ENCODE data around the gene FREM2.

Gene FREM2

DNA sequence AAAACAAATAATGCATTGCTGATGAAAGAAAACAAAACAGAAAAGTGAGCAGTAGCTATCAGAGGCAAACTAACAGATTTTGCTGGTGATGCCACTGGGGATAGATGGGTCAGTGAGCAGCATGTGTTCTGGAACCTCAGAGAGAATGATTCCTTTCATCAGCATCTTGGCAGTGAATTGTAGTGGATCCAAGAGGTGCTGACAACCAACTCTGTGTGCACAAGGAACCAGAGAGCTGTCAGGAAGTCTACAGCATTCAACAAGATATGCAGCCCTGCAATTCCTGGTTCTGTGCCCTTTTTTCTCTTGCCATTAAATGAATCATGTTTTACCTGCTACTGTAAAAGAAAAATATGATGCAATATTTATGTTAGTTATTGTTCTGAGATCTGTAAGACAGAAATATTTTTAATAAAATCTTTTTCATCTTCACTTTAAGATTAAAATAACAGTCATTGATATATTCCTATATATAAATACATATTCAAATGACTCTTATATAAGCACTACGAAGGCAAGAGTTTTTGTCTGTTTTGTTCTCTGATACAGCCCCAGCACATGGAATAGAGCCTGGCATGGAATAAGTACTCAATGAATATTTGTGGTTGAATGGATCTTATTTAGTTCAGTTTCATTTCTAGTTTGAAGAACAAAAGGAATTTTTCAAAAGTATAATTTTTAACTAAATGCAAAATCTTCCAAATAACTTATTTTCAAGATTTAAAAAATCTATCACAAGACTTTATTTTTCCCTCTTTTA is 80.8 kb downstream of the FREM2 start:
- no peak for FAIRE-seq

DNA sequence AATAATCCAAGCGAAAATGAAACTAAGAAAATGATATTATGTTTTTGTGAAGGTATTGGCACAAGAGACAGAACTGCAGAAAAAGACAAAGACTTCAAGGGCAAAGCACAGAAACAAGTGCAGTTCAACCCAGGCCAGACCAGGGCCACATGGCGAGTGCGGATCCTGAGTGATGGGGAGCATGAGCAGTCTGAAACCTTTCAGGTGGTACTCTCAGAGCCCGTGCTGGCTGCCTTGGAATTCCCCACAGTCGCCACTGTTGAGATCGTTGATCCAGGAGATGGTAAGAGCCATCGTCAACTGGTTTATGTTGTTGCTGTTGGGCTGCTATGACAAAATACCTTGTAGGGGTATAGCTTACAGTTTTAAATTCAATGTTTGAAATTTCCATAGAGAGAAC is 82.6 kb downstream of the FREM2 start:
- no peak for FAIRE-seq

DNA sequence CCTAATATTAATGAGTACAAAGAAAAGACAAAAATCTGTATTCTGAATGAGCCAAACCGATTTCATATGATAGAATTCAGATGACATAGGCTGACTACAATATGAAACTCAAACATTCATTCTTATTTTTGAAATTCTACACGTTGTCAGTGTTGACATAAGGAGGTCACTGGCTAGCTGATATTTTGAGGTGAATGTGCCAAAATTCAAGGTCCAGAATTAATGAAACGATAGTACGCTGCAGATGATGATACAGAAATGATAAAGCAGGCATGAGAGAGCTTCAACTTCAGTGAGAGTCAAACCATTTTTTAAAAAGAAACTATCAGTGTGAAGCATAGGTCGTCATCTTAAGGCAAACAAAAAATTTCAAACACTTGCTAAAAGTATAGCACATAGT is 88.2 kb downstream of the FREM2 start:
- FAIRE-seq, result no peak

DNA sequence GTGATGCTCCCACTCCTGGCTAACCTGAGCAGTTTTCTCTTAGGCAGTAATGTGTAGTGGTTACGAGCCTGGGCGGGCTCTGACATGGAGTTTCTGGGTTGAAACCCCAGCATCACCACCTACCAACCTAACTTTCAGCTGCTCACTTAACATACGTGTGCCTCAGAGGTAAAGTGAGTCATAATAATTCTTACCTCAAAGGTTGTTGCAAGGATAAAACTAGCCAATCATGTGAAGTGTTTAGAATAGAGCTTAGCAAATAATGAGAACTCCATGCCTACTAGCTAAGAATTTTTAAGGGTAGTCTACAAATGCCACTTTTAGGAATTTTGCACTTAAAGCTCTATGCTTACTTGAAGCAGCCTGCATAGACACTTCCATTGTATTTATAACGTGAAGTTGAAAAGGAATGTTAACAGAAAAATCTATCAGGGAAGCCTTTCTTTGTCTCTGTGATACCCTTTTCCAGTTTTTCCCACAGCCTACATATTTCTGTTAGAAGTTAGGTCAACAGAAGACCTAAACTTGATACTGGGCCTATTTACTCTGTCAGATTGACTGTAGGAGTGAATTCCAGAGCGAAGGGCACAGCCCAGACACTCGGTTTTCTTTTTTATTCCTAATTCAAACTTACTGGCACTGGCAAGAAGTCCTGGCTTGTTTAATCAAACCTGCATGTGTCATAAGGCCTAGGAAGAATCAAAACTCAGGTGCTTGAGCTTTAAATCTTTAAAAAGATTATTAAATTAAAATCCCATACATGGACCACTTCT is 90.7 kb downstream of the FREM2 start:
- no peak for FAIRE-seq

DNA sequence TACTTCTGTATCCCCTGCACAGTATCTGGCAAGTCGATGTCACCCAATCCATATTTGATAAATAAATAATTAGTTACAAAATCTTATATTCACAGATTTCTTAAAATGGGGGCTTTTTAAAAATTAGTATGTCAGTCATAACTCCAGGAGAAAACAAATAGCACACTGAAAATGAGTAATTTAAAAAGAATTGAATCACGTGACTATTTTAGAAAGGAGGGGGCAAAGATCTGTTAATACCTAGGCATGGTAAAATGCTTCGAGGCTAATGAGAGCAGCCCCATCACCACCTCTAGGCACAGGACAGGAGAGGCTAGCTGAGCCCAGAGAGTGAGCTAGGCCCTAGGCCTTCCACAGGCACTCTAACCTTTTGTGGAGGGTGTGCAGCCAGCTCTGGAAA is 94.7 kb downstream of the FREM2 start:
- no peak for FAIRE-seq

DNA sequence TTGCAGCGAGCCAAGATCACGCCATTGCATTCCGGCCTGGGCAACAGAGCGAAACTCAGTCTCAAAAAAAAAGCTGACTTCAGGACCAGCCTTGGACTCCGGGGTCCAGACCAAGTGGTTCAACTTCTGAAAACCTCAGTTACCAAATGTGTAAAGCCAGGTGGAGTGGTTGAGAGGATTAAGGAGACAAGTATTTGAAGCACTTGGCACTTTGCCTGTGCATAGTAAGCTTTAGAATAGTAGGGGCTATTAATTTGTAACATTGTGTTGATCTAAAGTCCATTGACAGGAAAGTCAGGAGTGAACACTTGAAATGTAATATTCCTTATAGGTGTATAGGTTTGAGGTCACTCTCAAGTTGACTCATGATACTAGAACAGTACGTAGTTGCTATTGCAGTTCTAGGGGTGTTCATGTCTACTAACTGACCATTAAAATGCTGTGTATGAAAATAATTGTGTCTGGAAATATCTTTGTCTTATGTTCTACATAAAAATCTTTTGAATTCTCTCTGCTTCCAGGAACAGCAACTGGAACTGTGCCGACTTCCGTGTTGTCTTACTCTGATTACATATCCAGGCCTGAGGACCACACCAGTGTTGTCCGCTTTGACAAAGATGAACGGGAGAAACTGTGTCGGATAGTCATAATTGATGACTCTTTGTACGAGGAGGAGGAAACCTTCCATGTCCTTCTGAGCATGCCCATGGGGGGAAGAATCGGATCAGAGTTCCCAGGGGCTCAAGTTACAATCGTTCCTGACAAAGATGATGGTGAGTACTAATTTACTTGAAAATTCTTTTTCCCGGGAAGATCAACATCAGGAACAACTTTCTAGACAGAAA is 97.4 kb downstream of the FREM2 start:
- no peak for FAIRE-seq

DNA sequence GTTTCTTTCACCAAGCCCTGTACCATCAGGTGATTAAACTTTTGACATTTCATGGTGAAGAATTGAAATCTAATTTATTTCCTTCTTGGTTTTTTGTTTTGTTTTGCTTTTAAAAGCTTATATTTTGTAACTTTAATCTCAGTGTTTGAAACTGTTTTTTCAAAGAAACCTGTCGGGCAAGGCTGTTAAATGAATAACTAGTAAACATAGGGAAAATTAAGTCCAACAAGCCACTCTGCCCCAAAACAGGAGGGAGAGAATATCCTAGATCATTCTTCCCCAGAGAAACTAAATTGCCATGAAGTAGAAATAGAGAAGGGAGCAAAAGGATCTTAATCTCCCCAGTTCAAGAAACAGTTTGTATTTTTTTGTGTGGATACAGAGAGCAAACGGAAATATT is 98.2 kb downstream of the FREM2 start:
- no peak for FAIRE-seq

- no peak for FAIRE-seq
These were observed 98.6 kb downstream of the FREM2 start for GRCh38 chr13:38785490-38785889.

DNA sequence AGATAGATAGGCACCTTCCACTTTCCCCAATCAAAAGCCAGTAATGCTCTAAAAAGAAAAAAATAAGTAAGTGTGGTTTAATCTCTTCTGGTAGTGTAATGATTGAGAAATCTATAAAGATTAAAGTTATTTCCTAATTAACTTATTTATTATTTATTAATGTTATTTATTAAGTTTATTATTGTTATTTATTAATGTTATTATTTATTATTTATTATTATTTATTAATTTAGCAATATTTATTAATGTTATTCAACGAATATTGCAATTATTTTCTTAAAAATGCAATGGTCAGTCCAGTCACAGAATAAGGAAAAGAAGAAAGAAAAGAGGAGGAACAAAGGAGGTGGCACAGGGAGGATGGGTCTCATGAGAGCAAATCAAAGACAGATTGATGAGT is 100.7 kb downstream of the FREM2 start:
- FAIRE-seq, result peak; percentile 71

GRCh38 chr13:38796890-38797289 is 110.0 kb downstream of the FREM2 start:
- FAIRE-seq, result no peak

- FAIRE-seq, result no peak
These were observed 116.7 kb downstream of the FREM2 start for GRCh38 chr13:38803531-38803930.

GRCh38 chr13:38804061-38804460 is 117.2 kb downstream of the FREM2 start:
- FAIRE-seq, result no peak

DNA sequence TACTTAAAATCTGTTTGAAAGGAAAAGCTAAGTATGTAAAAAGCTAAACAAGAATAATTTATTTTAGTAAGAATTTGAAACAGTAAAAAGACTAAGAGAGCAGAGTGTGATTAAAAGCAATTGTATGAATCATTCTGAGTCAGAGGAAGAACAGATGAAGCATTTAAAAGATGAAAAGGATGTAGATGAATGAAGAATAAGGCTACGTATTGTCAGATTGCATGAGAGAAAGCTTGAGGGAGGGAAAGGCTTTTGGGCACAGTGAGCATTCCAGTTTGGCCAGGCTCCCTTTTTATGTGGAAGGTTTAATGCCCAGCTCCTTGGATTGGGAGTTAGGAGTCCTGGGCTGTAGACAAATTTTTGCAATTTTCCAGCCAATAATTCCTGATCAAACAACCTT is 117.7 kb downstream of the FREM2 start:
- no peak for FAIRE-seq

DNA sequence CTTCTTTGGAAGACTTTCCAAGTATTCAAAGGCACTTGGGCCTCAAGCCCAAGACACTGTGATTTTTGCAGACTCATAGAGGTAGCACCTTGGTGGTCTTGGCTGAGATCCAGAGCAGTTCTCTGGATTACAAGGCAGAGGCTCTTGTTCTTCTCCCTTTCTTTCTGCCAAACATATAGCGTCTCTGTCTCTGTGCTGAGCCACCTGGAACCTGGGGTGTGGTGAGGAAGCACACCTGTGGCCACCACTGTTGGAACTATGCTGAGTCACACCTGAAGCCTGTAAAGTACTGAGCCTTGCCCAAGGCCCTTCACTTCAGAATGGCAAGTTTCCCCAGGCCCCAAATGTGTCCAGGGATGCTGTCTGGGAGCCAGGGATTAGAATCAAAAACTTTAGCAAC is 127.5 kb downstream of the FREM2 start:
- no peak for FAIRE-seq

- FAIRE-seq, result no peak
These were observed 132.2 kb downstream of the FREM2 start for GRCh38 chr13:38819053-38819452.

DNA sequence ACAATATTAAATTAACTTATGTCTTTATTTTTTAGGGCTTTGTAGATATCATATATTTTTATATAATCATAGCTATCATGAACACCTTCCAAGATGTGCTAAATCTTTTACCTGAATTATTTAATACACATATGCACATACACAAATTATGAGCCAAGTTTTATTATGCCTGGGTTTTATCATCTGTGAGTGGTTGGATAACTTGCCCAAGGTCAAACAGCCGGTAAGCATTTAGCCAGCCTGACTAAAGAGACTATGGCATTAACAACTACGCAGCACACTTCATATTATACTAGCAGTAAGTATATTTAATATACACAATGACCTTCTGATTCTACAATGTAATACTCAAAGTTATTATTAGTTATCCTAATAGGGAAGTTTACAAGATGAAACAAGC is 132.7 kb downstream of the FREM2 start:
- FAIRE-seq, result no peak

DNA sequence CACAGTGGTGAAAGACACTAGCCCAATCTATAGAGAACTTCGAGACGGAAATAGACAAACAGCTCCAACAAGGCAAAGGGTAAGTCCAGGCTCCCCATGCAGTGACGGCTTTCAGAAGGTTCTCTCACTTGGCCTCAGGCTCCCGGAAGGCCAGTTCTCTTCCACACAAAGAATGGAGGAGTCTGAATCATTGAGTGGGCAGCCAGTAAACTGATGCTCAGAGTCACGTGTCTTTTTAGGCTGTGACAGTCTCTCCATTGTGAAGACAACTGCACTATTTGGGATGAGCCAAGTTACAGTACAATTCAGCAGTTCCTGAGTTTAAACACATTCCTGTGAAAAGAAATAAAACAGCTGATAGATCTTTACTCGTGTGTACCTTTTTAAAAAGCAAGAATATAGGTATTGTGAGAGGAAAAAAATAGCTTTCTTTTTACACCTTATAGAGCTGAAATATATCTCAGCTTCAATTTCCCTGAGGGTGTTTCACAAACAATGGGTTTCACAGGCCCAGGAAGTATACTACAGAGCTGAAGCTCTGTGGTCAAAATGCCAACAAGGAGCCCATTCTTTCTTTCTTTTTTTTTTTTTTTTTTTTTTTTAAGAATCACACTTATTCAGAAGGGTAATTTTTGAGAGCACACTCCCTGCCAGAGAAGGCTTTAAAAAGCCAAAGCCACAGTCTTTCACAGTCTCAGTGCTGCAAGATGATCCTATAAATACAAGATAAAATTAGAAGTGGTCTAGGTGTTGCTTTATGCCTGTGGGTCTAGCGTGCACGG is 135.1 kb downstream of the FREM2 start:
- FAIRE-seq, result no peak

DNA sequence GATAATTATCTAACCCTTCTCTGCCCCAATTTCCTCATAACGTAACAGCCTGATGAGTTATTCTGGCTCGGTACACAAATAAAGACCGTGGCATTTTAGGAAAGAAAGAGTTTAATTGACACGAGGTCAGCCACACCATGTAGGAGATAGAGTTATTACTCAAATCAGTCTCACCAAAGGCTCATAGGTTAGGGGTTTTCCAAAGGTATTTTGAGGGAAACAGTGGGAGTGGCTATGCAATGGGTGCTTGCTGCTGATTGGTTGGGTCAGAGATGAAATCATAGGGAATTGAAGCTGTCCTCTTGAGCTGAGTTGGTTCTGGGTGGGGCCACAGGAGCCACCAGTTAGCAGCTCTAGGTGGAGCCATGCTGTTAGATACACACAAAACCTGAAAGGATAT is 137.5 kb downstream of the FREM2 start:
- no peak for FAIRE-seq

- FAIRE-seq, result no peak
These were observed 139.4 kb downstream of the FREM2 start for GRCh38 chr13:38826182-38826813.

- no peak for FAIRE-seq
These were observed 143.7 kb downstream of the FREM2 start for GRCh38 chr13:38830442-38831045.

DNA sequence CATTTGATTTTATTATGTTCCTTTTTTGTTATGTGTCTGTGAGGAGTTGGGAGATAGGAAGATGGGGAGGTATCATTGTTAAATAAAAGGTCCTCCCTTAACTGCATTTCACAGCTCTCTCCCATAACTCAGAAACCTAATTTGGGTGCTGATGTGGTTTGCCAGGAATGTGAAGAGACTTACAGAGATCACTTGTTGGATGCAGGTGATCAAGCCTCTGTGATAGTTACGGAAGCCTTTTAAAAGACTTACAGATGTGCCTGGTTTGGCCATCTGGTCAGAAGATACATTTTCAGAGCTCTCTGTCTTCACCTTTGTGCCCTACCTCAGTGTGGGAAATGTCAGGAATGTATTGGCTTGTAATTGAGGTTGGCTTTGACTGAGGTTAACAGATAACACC is 157.7 kb downstream of the FREM2 start:
- no peak for FAIRE-seq

- no peak for FAIRE-seq
These were observed 161.5 kb downstream of the FREM2 start for GRCh38 chr13:38848360-38848759.

Data from A204.1 (cell line).